Measurements from ENCODE around the gene ZNF81. TPM values are rescaled to one million over a fixed set of nuclear protein-coding genes. Genes with fewer than 3 reads are reported as not detected.

Gene ZNF81
- total and polyA plus RNA-seq, 10 donors, result 1.2 to 17.1 (median 12.9) TPM

Other genes with a start within 250 kb of the ZNF81 start
- gene SYN1, start 217.0 kb upstream of the ZNF81 start, total RNA-seq, result 1 to 10 TPM in 1 of 7 donors, under 1 TPM in 6; 0.23 to 1.2 (median 0.60) TPM
- gene SYN1, start 217.0 kb upstream of the ZNF81 start, polyA plus RNA-seq, result under 1 TPM; 0.10 to 0.68 (median 0.61) TPM
- gene CFP, start 207.0 kb upstream of the ZNF81 start, total RNA-seq, result 100 to 1,000 TPM in 6 of 7 donors, 10 to 100 TPM in 1; 98.2 to 180 (median 117) TPM
- gene CFP, start 207.0 kb upstream of the ZNF81 start, polyA plus RNA-seq, result 10 to 100 TPM; 25.3 to 85.8 (median 57.5) TPM
- 10 to 100 TPM; 25.5 to 50.0 (median 31.1) TPM for gene ELK1, start 186.3 kb upstream of the ZNF81 start, total RNA-seq
- 10 to 100 TPM; 10.3 to 23.0 (median 14.5) TPM for gene ELK1, start 186.3 kb upstream of the ZNF81 start, polyA plus RNA-seq
- gene UXT, start 177.7 kb upstream of the ZNF81 start, total RNA-seq, result 100 to 1,000 TPM in 5 of 7 donors, 10 to 100 TPM in 2; 83.0 to 133 (median 107) TPM
- gene UXT, start 177.7 kb upstream of the ZNF81 start, polyA plus RNA-seq, result 100 to 1,000 TPM; 201 to 274 (median 237) TPM
- 10 to 100 TPM in 3 of 7 donors, 1 to 10 TPM in 4; 7.3 to 13.7 (median 8.7) TPM for gene ZNF182, start 167.1 kb downstream of the ZNF81 start, total RNA-seq
- gene ZNF182, start 167.1 kb downstream of the ZNF81 start, polyA plus RNA-seq, result 1 to 10 TPM; 4.8 to 5.7 (median 5.0) TPM
- not detected for gene SPACA5, start 170.1 kb downstream of the ZNF81 start, total RNA-seq
- gene SPACA5, start 170.1 kb downstream of the ZNF81 start, polyA plus RNA-seq, result under 1 TPM in 1 of 3 donors, not detected in 2; 0.12 TPM
- 1 to 10 TPM; 2.0 to 7.2 (median 4.5) TPM for gene ZNF630, start 234.7 kb downstream of the ZNF81 start, total RNA-seq
- gene ZNF630, start 234.7 kb downstream of the ZNF81 start, polyA plus RNA-seq, result 1 to 10 TPM; 1.0 to 1.7 (median 1.5) TPM

Measured in spleen (tissue), 10 donors.